ENCODE results near the gene GAS1. TPM values are rescaled to one million over a fixed set of nuclear protein-coding genes. Genes with fewer than 3 reads are reported as not detected.

GAS1 gene
- total and polyA plus RNA-seq, 2 experiments from 2014 or later: 10.7 to 36.0 TPM

DNA sequence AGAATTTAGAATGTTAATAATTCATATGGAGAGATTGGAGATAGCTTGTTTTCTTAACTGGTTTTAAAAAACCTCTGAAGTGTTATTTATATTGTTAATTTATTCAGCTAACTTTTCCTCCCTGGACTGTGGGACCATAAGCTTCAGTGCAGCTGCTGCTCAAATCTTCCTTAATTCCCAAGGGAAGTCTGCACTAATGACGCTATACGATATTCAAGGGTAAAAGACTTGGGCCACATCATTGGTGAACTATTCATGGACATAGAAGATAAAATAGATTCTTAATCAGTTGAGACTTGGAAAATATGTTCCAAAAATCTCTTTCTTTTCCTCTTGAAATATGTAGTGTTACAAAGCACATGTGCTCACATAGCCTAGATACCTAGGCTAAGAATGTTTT lies 31.1 kb upstream of the GAS1 start:
- H3K36me3 ChIP-seq (ENCODE audit: low read depth): no peaks in the 10 kb centered on the region
- no peaks in the 10 kb centered on the region for H3K27me3 ChIP-seq (replicated peaks; ENCODE audit: insufficient read depth)
- DNase-seq: peak; percentile 48
- H2AFZ ChIP-seq: no peak overlapping the region
- H3K4me3 ChIP-seq: no peak overlapping the region
- no peaks in the 10 kb centered on the region for H4K20me1 ChIP-seq (ENCODE audit: insufficient read depth)
- TF ChIP-seq EZH2phosphoT487 (IDR thresholded peaks at IDR 0.05; ENCODE audit: insufficient read depth, low read depth) (no peak), EZH2 (IDR thresholded peaks at IDR 0.05; ENCODE audit: insufficient read depth, poor library complexity, severe bottlenecking) (no peak)
- WGBS, 2 experiments (ENCODE audit: low coverage in 1 of 2, low lambda C conversion rate in 2 of 2, missing lambda C conversion rate in 2 of 2): 63 to 80% methylated on average over 2 of the region's 2 CpGs
- peaks cover 53% of the 10 kb centered on the region for H3K4me1 ChIP-seq (ENCODE audit: insufficient read depth)
- H3K9ac ChIP-seq: no peak overlapping the region
- in situ Hi-C loops (cut with MboI): loop anchor here (10.0 kb wide), 1 partner anchor 346 kb away; no protein-coding TSS in a partner anchor
- H3K27ac ChIP-seq: no peak overlapping the region
- no peaks in the 10 kb centered on the region for H3K9me2 ChIP-seq (ENCODE audit: insufficient read depth)
- H3K79me2 ChIP-seq (ENCODE audit: insufficient read depth): no peaks in the 10 kb centered on the region
- peaks cover 39% of the 10 kb centered on the region for H3F3A ChIP-seq (ENCODE audit: insufficient read depth)
- H3K9me3 ChIP-seq (ENCODE audit: low read depth): no peaks in the 10 kb centered on the region
- H3K4me2 ChIP-seq (ENCODE audit: unreplicated experiment): no peak overlapping the region

DNA sequence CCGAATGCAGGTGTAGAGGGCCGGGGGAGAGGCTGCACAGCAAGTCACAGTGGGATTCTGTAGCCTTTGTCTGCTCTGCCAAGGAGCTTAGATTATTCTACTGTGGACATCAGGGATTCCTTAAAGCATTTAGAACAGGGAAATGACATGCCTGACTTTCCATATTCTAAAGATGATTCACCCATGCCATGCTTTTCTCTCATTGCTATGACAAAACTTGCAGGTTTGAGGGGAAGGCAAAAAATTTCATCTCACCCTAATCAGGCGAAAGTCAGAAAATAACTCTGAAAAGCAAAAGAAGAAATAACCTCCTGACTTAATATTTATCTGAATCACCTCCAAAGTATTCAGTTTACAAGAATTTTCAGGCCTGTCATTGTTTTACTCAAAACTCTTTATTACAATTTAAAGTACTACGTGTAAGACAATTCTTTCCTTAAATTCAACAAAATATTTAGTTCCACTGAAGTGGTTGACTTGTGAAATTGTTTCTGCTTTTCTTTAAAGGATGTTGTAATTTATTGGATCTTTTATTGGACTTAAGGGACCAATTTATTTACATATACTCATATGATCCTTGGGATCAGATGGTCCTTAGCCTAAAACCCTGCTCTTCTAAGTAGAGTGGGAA lies 30.0 kb upstream of the GAS1 start:
- Histone ChIP-seq H4K20me1 (ENCODE audit: insufficient read depth) (no peaks in the 10 kb centered on the region), H2AFZ (no peak overlapping the region), H3K4me2 (ENCODE audit: unreplicated experiment) (peak overlapping the region; percentile 64), H3K9me3 (ENCODE audit: low read depth) (no peaks in the 10 kb centered on the region), H3K27ac (peak overlapping the region; percentile 48), H3K9me2 (ENCODE audit: insufficient read depth) (no peaks in the 10 kb centered on the region), H3K9ac (no peak overlapping the region), H3K79me2 (ENCODE audit: insufficient read depth) (no peaks in the 10 kb centered on the region), H3K27me3 (replicated peaks; ENCODE audit: insufficient read depth) (no peaks in the 10 kb centered on the region), H3K36me3 (ENCODE audit: low read depth) (no peaks in the 10 kb centered on the region), H3K4me1 (ENCODE audit: insufficient read depth) (peaks cover 46% of the 10 kb centered on the region), H3F3A (ENCODE audit: insufficient read depth) (peaks cover 28% of the 10 kb centered on the region), H3K4me3 (no peak overlapping the region)
- peak; percentile 74 for DNase-seq
- WGBS, 2 experiments (ENCODE audit: low coverage in 1 of 2, low lambda C conversion rate in 2 of 2, missing lambda C conversion rate in 2 of 2): 46 to 52% methylated on average over 4 of the region's 4 CpGs
- in situ Hi-C loops (cut with MboI): loop anchor here (10.0 kb wide), 1 partner anchor 347 kb away; no protein-coding TSS in a partner anchor
- no peak for TF ChIP-seq EZH2 (IDR thresholded peaks at IDR 0.05; ENCODE audit: insufficient read depth, poor library complexity, severe bottlenecking)
- no peak for TF ChIP-seq EZH2phosphoT487 (IDR thresholded peaks at IDR 0.05; ENCODE audit: insufficient read depth, low read depth)

- no peak for TF ChIP-seq EZH2phosphoT487 (IDR thresholded peaks at IDR 0.05; ENCODE audit: insufficient read depth, low read depth)
- no peak for TF ChIP-seq EZH2 (IDR thresholded peaks at IDR 0.05; ENCODE audit: insufficient read depth, poor library complexity, severe bottlenecking)
- Histone ChIP-seq H3K4me1 (ENCODE audit: insufficient read depth) (peaks cover 54% of the 10 kb centered on the region), H3K27me3 (replicated peaks; ENCODE audit: insufficient read depth) (no peaks in the 10 kb centered on the region), H3K4me3 (peak overlapping the region; percentile 19), H3K4me2 (ENCODE audit: unreplicated experiment) (peak overlapping the region; percentile 64), H3K9me2 (ENCODE audit: insufficient read depth) (no peaks in the 10 kb centered on the region), H3K9me3 (ENCODE audit: low read depth) (no peaks in the 10 kb centered on the region), H3K79me2 (ENCODE audit: insufficient read depth) (no peaks in the 10 kb centered on the region), H4K20me1 (ENCODE audit: insufficient read depth) (no peaks in the 10 kb centered on the region), H3K36me3 (ENCODE audit: low read depth) (no peaks in the 10 kb centered on the region), H3K27ac (no peak overlapping the region), H3K9ac (no peak overlapping the region), H2AFZ (peak overlapping the region; percentile 45), H3F3A (ENCODE audit: insufficient read depth) (peaks cover 22% of the 10 kb centered on the region)
- in situ Hi-C loops (cut with MboI): loop anchor here (10.0 kb wide), 1 partner anchor 349 kb away; no protein-coding TSS in a partner anchor
- peak; percentile 23 for DNase-seq
Measured at GRCh38 chr9:86975606-86976005, 28.3 kb upstream of the GAS1 start.

- Histone ChIP-seq H3K36me3 (ENCODE audit: low read depth) (no peaks in the 10 kb centered on the region), H3K27me3 (replicated peaks; ENCODE audit: insufficient read depth) (no peaks in the 10 kb centered on the region), H3K79me2 (ENCODE audit: insufficient read depth) (no peaks in the 10 kb centered on the region), H3K27ac (no peak overlapping the region), H3K9me3 (ENCODE audit: low read depth) (no peaks in the 10 kb centered on the region), H3K4me1 (ENCODE audit: insufficient read depth) (peaks cover 54% of the 10 kb centered on the region), H3K9me2 (ENCODE audit: insufficient read depth) (no peaks in the 10 kb centered on the region), H3F3A (ENCODE audit: insufficient read depth) (peaks cover 22% of the 10 kb centered on the region), H3K4me3 (peak overlapping the region; percentile 19), H3K9ac (no peak overlapping the region), H2AFZ (peak overlapping the region; percentile 45), H3K4me2 (ENCODE audit: unreplicated experiment) (peak overlapping the region; percentile 64), H4K20me1 (ENCODE audit: insufficient read depth) (no peaks in the 10 kb centered on the region)
- in situ Hi-C loops (cut with MboI): loop anchor here (10.0 kb wide), 1 partner anchor 350 kb away; no protein-coding TSS in a partner anchor
- 21 to 25% methylated on average over 2 of the region's 2 CpGs for WGBS, 2 experiments (ENCODE audit: low coverage in 1 of 2, low lambda C conversion rate in 2 of 2, missing lambda C conversion rate in 2 of 2)
- TF ChIP-seq EZH2 (IDR thresholded peaks at IDR 0.05; ENCODE audit: insufficient read depth, poor library complexity, severe bottlenecking) (no peak), EZH2phosphoT487 (IDR thresholded peaks at IDR 0.05; ENCODE audit: insufficient read depth, low read depth) (no peak)
- no peak for DNase-seq
Measured at GRCh38 chr9:86975036-86975435, 27.7 kb upstream of the GAS1 start.
